Hepatocyte (in vitro differentiated cells): ENCODE results near the gene POU3F1. TPM values are rescaled to one million over a fixed set of nuclear protein-coding genes. Genes with fewer than 3 reads are reported as not detected.
A peak's percentile ranks its signal among the peaks of the same experiment; 100 is the strongest.

Experiments used
- DNase-seq: peaks from one replicate; pipeline ENCODE4 v3.0.0-alpha.2; 2016; ENCODE audit warnings: low spot score
- H2AFZ ChIP-seq: fragments of 200-600 bp; sonication (generic); 2 replicates; pipeline ENCODE4 v1.6.0; 2016; ENCODE audit warnings: antibody characterized with exemption, mild to moderate bottlenecking
- H3K27ac ChIP-seq: fragments of 200-600 bp; sonication (generic); 2 replicates; pipeline ENCODE4 v1.5.1; 2016; ENCODE audit warnings: mild to moderate bottlenecking
- H3K27me3 ChIP-seq: fragments of 200-600 bp; sonication (generic); 2 replicates; pipeline ENCODE4 v1.6.1; 2016
- H3K36me3 ChIP-seq: fragments of 200-600 bp; sonication (generic); replicated peaks from 2 replicates; pipeline ENCODE4 v1.5.1; 2016; ENCODE audit warnings: low read depth; ENCODE audit not compliant: insufficient read depth
- H3K4me1 ChIP-seq: fragments of 200-600 bp; sonication (generic); 2 replicates; pipeline ENCODE4 v1.5.1; 2016; ENCODE audit warnings: mild to moderate bottlenecking, moderate library complexity; ENCODE audit not compliant: insufficient read depth
- H3K4me2 ChIP-seq: fragments of 200-600 bp; sonication (generic); 2 replicates; pipeline ENCODE4 v1.6.0; 2016
- H3K4me3 ChIP-seq: fragments of 200-600 bp; sonication (generic); 2 replicates; pipeline ENCODE4 v1.5.1; 2016; ENCODE audit warnings: mild to moderate bottlenecking
- H3K79me2 ChIP-seq: fragments of 200-600 bp; sonication (generic); 2 replicates; pipeline ENCODE4 v1.6.0; 2017; ENCODE audit warnings: mild to moderate bottlenecking
- H3K9me2 ChIP-seq: fragments of 200-600 bp; sonication (generic); replicated peaks from 2 replicates; pipeline ENCODE4 v1.6.0; 2017; ENCODE audit warnings: mild to moderate bottlenecking; ENCODE audit not compliant: insufficient read depth
- H3K9me3 ChIP-seq: fragments of 200-600 bp; sonication (generic); 2 replicates; pipeline ENCODE4 v1.5.1; 2016; ENCODE audit warnings: low read depth, mild to moderate bottlenecking
- H4K20me1 ChIP-seq: fragments of 200-600 bp; sonication (generic); 2 replicates; pipeline ENCODE4 v1.6.0; 2016; ENCODE audit warnings: mild to moderate bottlenecking; ENCODE audit not compliant: insufficient read depth, poor library complexity, severe bottlenecking
- EZH2 ChIP-seq: fragments of 200-600 bp; sonication (generic); IDR thresholded peaks from 2 replicates; pipeline ENCODE4 v1.6.1; 2016; ENCODE audit warnings: antibody characterized with exemption, mild to moderate bottlenecking, borderline replicate concordance
- EZH2phosphoT487 ChIP-seq: fragments of 200-600 bp; sonication (generic); IDR thresholded peaks from one replicate; pipeline ENCODE4 v1.6.1; 2018; ENCODE audit warnings: antibody characterized with exemption, mild to moderate bottlenecking, low read depth, moderate library complexity; ENCODE audit not compliant: unreplicated experiment, severe bottlenecking
- WGBS: methylation state at CpG from one replicate; pipeline ENCODE4 v1.1.6; 2016; ENCODE audit warnings: low lambda C conversion rate; ENCODE audit errors: missing lambda C conversion rate; 5-methylcytosine and 5-hydroxymethylcytosine counted together
- polyA plus RNA-seq: library from polyadenylated mRNA; unstranded; fragments of >200 nt; fragmentation: Nextera tagmentation; extraction: Ambion mirVana; gene quantifications from 2 replicates; pipeline ENCODE4 v1.2.1, GENCODE V29; 2016
- total RNA-seq: library from RNA; depleted of rRNA; stranded (reverse); fragments of >200 nt; gene quantifications from 2 replicates; pipeline ENCODE4 v1.2.3, GENCODE V29; 2014
- TF ChIP-seq, protein P1 (sequence below): fragments of 200-600 bp; sonication (generic); IDR thresholded peaks from 2 replicates; pipeline ENCODE4 v1.5.1; 2016; ENCODE audit warnings: antibody characterized with exemption, mild to moderate bottlenecking; ENCODE audit not compliant: poor library complexity

The POU3F1 gene
- total and polyA plus RNA-seq, 2 experiments from 2014 or later = 0.73 TPM; not detected in 1

DNA sequence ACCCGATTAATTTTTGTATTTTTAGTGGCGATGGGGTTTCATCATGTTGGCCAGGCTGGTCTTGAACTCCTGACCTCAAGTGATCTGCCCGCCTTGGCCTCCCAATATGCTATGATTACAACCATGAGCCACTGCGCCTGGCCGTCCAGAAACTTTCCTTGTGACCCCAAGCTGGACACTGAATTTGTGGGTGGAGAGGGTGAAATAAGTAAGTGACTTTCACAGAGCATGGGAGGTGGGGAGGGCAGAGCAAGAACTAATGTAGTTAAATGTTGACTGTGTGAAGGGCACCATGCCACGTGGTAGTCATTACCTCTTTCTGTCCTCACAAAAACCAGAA, 36.8 kb downstream of the POU3F1 start:
- H2AFZ ChIP-seq = no peak overlapping the region
- WGBS = 89% methylated on average over 6 of the region's 6 CpGs
- H3K27ac ChIP-seq = no peak overlapping the region

DNA sequence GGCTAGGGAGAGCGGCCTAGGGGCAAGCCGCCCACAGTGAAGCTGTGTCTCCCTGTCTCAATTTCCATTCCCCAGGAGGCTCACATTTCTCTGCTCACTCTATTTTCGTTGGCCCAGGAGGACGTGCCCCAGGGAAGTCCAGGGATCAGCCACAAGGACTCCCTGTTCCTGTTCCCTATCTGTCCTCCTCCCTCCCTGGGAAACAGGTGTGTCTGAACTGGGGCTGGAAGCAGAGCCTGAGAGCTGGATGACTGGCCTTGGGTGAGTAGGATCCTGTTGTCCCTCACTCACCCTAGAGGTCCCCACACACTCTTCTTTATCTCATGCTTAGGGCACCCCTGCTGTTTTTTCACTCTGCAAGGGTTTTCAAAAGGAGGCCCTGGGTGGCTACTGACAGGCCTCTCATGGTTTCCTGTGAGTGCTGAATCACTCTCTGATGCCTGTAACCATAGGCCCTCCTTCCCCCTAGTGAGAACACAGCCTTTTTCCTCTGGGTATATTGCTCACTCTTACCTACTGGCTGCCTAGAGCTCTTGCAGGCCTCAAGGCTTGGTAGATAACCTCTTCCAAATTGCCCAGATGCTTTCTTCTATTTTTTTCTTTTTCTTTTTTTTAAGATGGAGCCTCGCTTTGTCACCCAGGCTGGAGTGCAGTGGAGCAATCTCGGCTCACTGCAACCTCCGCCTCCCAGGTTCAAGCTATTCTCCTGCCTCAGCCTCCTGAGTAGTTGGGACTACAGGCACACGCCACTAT, 37.3 kb downstream of the POU3F1 start:
- Histone ChIP-seq H3K79me2 (peaks cover 20% of the 10 kb centered on the region), H3K27me3 (no peaks in the 10 kb centered on the region), H4K20me1 (no peaks in the 10 kb centered on the region), H3K4me1 (peaks cover 20% of the 10 kb centered on the region), H3K36me3 (no peaks in the 10 kb centered on the region), H3K4me3 (no peak overlapping the region), H3K27ac (peak overlapping the region; percentile 46), H2AFZ (no peak overlapping the region), H3K4me2 (no peak overlapping the region), H3K9me3 (no peaks in the 10 kb centered on the region), H3K9me2 (no peaks in the 10 kb centered on the region)
- TF ChIP-seq, protein P1, sequence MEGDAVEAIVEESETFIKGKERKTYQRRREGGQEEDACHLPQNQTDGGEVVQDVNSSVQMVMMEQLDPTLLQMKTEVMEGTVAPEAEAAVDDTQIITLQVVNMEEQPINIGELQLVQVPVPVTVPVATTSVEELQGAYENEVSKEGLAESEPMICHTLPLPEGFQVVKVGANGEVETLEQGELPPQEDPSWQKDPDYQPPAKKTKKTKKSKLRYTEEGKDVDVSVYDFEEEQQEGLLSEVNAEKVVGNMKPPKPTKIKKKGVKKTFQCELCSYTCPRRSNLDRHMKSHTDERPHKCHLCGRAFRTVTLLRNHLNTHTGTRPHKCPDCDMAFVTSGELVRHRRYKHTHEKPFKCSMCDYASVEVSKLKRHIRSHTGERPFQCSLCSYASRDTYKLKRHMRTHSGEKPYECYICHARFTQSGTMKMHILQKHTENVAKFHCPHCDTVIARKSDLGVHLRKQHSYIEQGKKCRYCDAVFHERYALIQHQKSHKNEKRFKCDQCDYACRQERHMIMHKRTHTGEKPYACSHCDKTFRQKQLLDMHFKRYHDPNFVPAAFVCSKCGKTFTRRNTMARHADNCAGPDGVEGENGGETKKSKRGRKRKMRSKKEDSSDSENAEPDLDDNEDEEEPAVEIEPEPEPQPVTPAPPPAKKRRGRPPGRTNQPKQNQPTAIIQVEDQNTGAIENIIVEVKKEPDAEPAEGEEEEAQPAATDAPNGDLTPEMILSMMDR = no peak
- TF ChIP-seq EZH2phosphoT487 = no peak
- TF ChIP-seq EZH2 = no peak
- DNase-seq = peak; percentile 34
- WGBS = 74% methylated on average over 8 of the region's 8 CpGs

More for the DNA sequence above, 36.8 kb downstream of the POU3F1 start:
- H3K79me2 ChIP-seq = peaks cover 20% of the 10 kb centered on the region
- TF ChIP-seq EZH2phosphoT487 (no peak), EZH2 (no peak)
- H3K27me3 ChIP-seq = no peaks in the 10 kb centered on the region
- H4K20me1 ChIP-seq = peaks cover 4% of the 10 kb centered on the region
- H3K36me3 ChIP-seq = no peaks in the 10 kb centered on the region
- no peaks in the 10 kb centered on the region for H3K9me3 ChIP-seq
- no peak overlapping the region for H3K4me2 ChIP-seq
- DNase-seq = no peak
- H3K9me2 ChIP-seq = no peaks in the 10 kb centered on the region
- H3K4me1 ChIP-seq = peaks cover 15% of the 10 kb centered on the region
- no peak overlapping the region for H3K4me3 ChIP-seq

DNA sequence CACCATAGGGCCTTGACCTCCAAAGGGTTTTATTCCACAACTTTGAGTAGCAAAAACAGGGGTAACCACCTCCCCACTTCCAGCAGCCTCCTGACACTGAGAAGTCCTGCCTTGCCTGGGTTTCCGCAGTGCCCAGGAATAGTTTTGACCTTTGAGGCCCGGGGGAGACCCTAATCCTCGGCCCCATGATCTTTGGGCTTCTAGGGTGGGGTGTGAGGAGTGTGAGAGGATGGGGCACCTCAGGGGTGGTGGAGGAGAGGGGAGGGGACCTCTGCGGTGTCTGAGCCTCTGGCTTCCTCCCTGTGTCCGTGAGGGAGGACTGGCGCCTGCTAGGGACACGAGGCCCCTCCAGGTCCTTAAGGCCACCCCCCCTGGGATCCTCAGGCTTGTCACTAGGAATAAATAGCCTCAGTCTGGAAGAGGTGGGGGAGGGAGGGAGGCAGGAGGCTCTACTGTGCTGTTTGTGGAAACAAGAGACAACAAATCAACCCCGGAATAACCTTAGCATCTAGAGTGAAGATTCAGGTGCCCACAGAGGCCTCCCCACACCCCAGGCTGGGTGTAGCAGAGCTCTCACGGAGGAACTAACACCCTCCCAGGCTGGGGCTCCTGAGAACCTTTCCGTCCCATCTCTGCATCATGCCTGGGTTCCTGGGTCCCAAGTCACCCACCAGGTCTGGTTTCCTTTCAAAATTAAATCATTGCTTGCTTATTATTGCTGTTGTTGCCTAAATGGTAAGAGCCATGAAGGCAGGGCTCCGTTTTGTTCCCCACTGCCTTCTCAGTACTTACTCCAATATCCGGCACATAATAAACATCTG, 40.4 kb downstream of the POU3F1 start:
- Histone ChIP-seq H3K27me3 (no peaks in the 10 kb centered on the region), H3K4me2 (peak overlapping the region; percentile 99), H3K27ac (peak overlapping the region; percentile 72), H3K9me3 (no peaks in the 10 kb centered on the region), H2AFZ (peak overlapping the region; percentile 80), H3K9me2 (no peaks in the 10 kb centered on the region), H4K20me1 (no peaks in the 10 kb centered on the region), H3K36me3 (no peaks in the 10 kb centered on the region), H3K79me2 (peaks cover 38% of the 10 kb centered on the region), H3K4me1 (peaks cover 22% of the 10 kb centered on the region), H3K4me3 (peak overlapping the region; percentile 85)
- DNase-seq = no peak
- TF ChIP-seq EZH2 (no peak), EZH2phosphoT487 (no peak)
- TF ChIP-seq, protein P1 = no peak
- WGBS = 71% methylated on average over 12 of the region's 12 CpGs
